Vagina (tissue), 2 donors: ENCODE measurements around the gene CACNA2D4.

Experiments
- CTCF ChIP-seq, 3 experiments: fragments of 450-650 bp in 2 of 3; fragments of 200-600 bp in 1 of 3; sonication (generic) in 1 of 3; IDR thresholded peaks; one replicate each; pipeline ENCODE4 v1.5.1; 2017 to 2019; ENCODE audit warnings: antibody characterized with exemption in 3 of 3, mild to moderate bottlenecking in 2 of 3, moderate library complexity in 2 of 3
- POLR2A ChIP-seq, 2 donors: fragments of 450-650 bp; IDR thresholded peaks; one replicate each; pipeline ENCODE4 v1.6.1; 2017; ENCODE audit warnings: antibody characterized with exemption in 2 of 2, mild to moderate bottlenecking in 2 of 2, moderate library complexity in 2 of 2
- POLR2AphosphoS5 ChIP-seq, 2 donors: sonication (generic); formaldehyde crosslinking; IDR thresholded peaks; one replicate each; pipeline ENCODE4 v1.9.0; 2017; ENCODE audit warnings: antibody characterized with exemption in 2 of 2, mild to moderate bottlenecking in 2 of 2, low read depth in 1 of 2; ENCODE audit not compliant: insufficient read depth in 1 of 2

GRCh38 chr12:1858456-1858855 lies 60.0 kb downstream of the CACNA2D4 start:
- TF ChIP-seq CTCF (IDR thresholded peaks at IDR 0.05) (no peak), POLR2A (IDR thresholded peaks at IDR 0.05) (no peak), POLR2AphosphoS5 (IDR thresholded peaks at IDR 0.05; ENCODE audit: insufficient read depth in 1 of 2, low read depth in 1 of 2) (no peak)
